Heart right ventricle (tissue), 16 donors: ENCODE data around the gene POLR2E. TPM values are rescaled to one million over a fixed set of nuclear protein-coding genes. Genes with fewer than 3 reads are reported as not detected.

ENCODE experiments used
- ATAC-seq, 8 donors: fragments of 200-7000 bp; cut with Tn5 transposase; one replicate each; pipeline ENCODE4 v1.9.1; 2020; ENCODE audit warnings: mild to moderate bottlenecking in 8 of 8, moderate library complexity in 8 of 8, moderate number of reproducible peaks in 1 of 8
- DNase-seq, 2 donors: peaks; one replicate each; pipeline ENCODE4 v3.0.0-alpha.2; 2020
- H3K27ac ChIP-seq, 10 donors: fragments of 200-600 bp; sonication (generic) in 2 of 10; one replicate each; pipeline versions ENCODE4 v1.5.0 to v1.8.0; 2020 to 2022; ENCODE audit warnings: mild to moderate bottlenecking in 3 of 10
- H3K27me3 ChIP-seq, 7 donors: fragments of 200-600 bp; one replicate each; pipeline ENCODE4 v1.8.0; 2021 to 2022; ENCODE audit warnings: mild to moderate bottlenecking in 2 of 7
- H3K36me3 ChIP-seq, 9 donors: fragments of 200-600 bp; sonication (generic) in 1 of 9; one replicate each; pipeline versions ENCODE4 v1.5.0 to v1.8.0; 2020 to 2022; ENCODE audit warnings: mild to moderate bottlenecking in 2 of 9
- H3K4me1 ChIP-seq, 9 donors: fragments of 200-600 bp; sonication (generic) in 1 of 9; one replicate each; pipeline versions ENCODE4 v1.5.0 to v1.8.0; 2020 to 2022; ENCODE audit warnings: mild to moderate bottlenecking in 4 of 9
- H3K4me3 ChIP-seq, 10 donors: fragments of 200-600 bp; sonication (generic) in 2 of 10; one replicate each; pipeline versions ENCODE4 v1.5.0 to v1.8.0; 2020 to 2022; ENCODE audit warnings: mild to moderate bottlenecking in 7 of 10, moderate library complexity in 2 of 10
- H3K9me3 ChIP-seq, 11 donors: fragments of 200-600 bp in 10 of 11; sonication (generic) in 2 of 11; one replicate each; pipeline versions ENCODE4 v1.5.0 to v1.8.0; 2013 to 2022; ENCODE audit warnings: mild to moderate bottlenecking in 2 of 11, control low read depth in 1 of 11, moderate library complexity in 1 of 11
- CTCF ChIP-seq, 9 donors: fragments of 200-600 bp; sonication (generic) in 2 of 9; IDR thresholded peaks; one replicate each; pipeline versions ENCODE4 v1.5.0 to v1.8.0; 2021 to 2022; ENCODE audit warnings: antibody characterized with exemption in 9 of 9, mild to moderate bottlenecking in 5 of 9, moderate library complexity in 1 of 9
- WGBS, 2 donors: extraction: QIAGEN DNeasy Blood & Tissue Kit; methylation state at CpG; one replicate each; pipeline ENCODE4 v1.1.7; 2013; ENCODE audit warnings: inconsistent platforms in 1 of 2; 5-methylcytosine and 5-hydroxymethylcytosine counted together
- intact Hi-C, 10 donors: fragments of 100-400 bp; cut with DNase I; formaldehyde crosslinking; loops; one replicate each; pipeline versions ENCODE4 v1.11.1 to v1.14.2; 2022
- polyA plus RNA-seq, 2 donors: library from polyadenylated mRNA; stranded (reverse); fragments of 200-250 nt; gene quantifications; one replicate each; pipeline ENCODE4 v1.2.3, GENCODE V29; 2013
- total RNA-seq, 10 donors: library from RNA; stranded (reverse); fragmentation: NEBNext Ultra II Directional in 3 of 10; extraction: Animal tissue kit (Norgen Biotek cat#: 25700) in 3 of 10; gene quantifications; one replicate each; pipeline versions ENCODE4 v1.2.1 to v1.2.4, GENCODE V29; 2021 to 2023
- donor health status: Arrhythmogenic right ventricular cardiomyopathy.
- donor health status: ischemic (EF 13 %, LVEDD 7.1; RV severe dilation, severe dysfunction).
- donor health status: healthy with polysubstance abuse.
- donor health status: DM: no; HTN: yes; CAD: no.
- donor health status: DM: no; HTN: no; CAD: no.
- donor health status: ischemic (EF 25% LVEDD 6.9; RV normal size, moderate dysfunction).
- donor health status: ischemic (EF 25% LVEDD 5.7; RV mildly dilated, moderate dysfunction).
- donor health status: healthy.
- donor health status: DM: yes; HTN: yes; CAD: no.
- donor health status: Ischemic cardiomyopathy.
- donor health status: ischemic (EF 35%, LVEDD 5.7; RV mildly dilated, moderate dysfunction).
- donor health status: nonischemic (EF 11% LVEDD 7.7; RV severe dilation, severe dysfunction).
- donor health status: DM: yes; HTN: yes; CAD: no.
- donor health status: PGD.
- donor health status: ischemic (EF 29% LVEDD 5.4; RV normal size, mild dysfunction).
- donor health status: nonischemic (EF 23%, LVEDD 6.1; RV moderate dilation, normal function).

The POLR2E gene
- total and polyA plus RNA-seq, 12 donors, result 111 to 215 (median 134) TPM

- intact Hi-C loops, result loop anchor here in 1 of 10 donors (5.0 kb wide), 1 partner anchor 38 kb away; the partner anchor contains the start of gene ABCA7
- H3K27ac ChIP-seq, result no peak overlapping the region
- H3K36me3 ChIP-seq, result peaks cover 0 to 71% (median 0%) of the 10 kb centered on the region in 9 donors
- H3K9me3 ChIP-seq, result no peaks in the 10 kb centered on the region
- ATAC-seq (no peak), DNase-seq (peak in 1 of 2 donors; percentile 14)
- peaks cover 0 to 49% (median 0%) of the 10 kb centered on the region in 9 donors for H3K4me1 ChIP-seq
- no peak overlapping the region for H3K4me3 ChIP-seq
- H3K27me3 ChIP-seq, result peaks cover 0 to 3% (median 0%) of the 10 kb centered on the region in 7 donors
- TF ChIP-seq CTCF (IDR thresholded peaks at IDR 0.05), result no peak
- WGBS, 2 donors, result 94 to 95% methylated on average over 49 to 50 of the region's 50 CpGs
These were observed 14.6 kb downstream of the POLR2E start for GRCh38 chr19:1080360-1081161.

- DNase-seq, result peak in 1 of 2 donors; percentile 14
- peaks cover 0 to 68% (median 0%) of the 10 kb centered on the region in 9 donors for H3K36me3 ChIP-seq
- H3K27ac ChIP-seq, result no peak overlapping the region
- H3K9me3 ChIP-seq, result no peaks in the 10 kb centered on the region
- H3K4me1 ChIP-seq, result peaks cover 0 to 56% (median 0%) of the 10 kb centered on the region in 9 donors
- WGBS, 2 donors, result 87 to 93% methylated on average over 45 of the region's 45 CpGs
- ATAC-seq, result no peak
- intact Hi-C loops, result loop anchor here in 1 of 10 donors (5.0 kb wide), 1 partner anchor 37 kb away; the partner anchor contains the start of gene ABCA7
- peaks cover 0 to 3% (median 0%) of the 10 kb centered on the region in 7 donors for H3K27me3 ChIP-seq
- no peak for TF ChIP-seq CTCF (IDR thresholded peaks at IDR 0.05)
- no peak overlapping the region for H3K4me3 ChIP-seq
These were observed 15.5 kb downstream of the POLR2E start for GRCh38 chr19:1079566-1080111.

- peak in 6 of 8 donors; percentile 28 to 55 (median 45) for ATAC-seq
- peaks cover 0 to 64% (median 0%) of the 10 kb centered on the region in 9 donors for H3K36me3 ChIP-seq
- peak overlapping the region in 1 of 10 donors; percentile 75 for H3K27ac ChIP-seq
- H3K4me1 ChIP-seq, result peaks cover 0 to 60% (median 0%) of the 10 kb centered on the region in 9 donors
- H3K27me3 ChIP-seq, result peaks cover 0 to 12% (median 2%) of the 10 kb centered on the region in 7 donors
- peak; percentile 42 to 65 for DNase-seq
- TF ChIP-seq CTCF (IDR thresholded peaks at IDR 0.05), result no peak
- H3K9me3 ChIP-seq, result no peaks in the 10 kb centered on the region
- WGBS, 2 donors, result 56 to 60% methylated on average over 16 of the region's 16 CpGs
- peak overlapping the region in 1 of 10 donors; percentile 40 for H3K4me3 ChIP-seq
- intact Hi-C loops, result no loop called here
These were observed 18.2 kb downstream of the POLR2E start for GRCh38 chr19:1076951-1077350.

- DNase-seq (no peak), ATAC-seq (no peak)
- Histone ChIP-seq H3K4me3 (no peak overlapping the region), H3K4me1 (peaks cover 0 to 57% (median 5%) of the 10 kb centered on the region in 9 donors), H3K27ac (peak overlapping the region in 1 of 10 donors; percentile 75), H3K36me3 (peaks cover 0 to 62% (median 0%) of the 10 kb centered on the region in 9 donors), H3K27me3 (peaks cover 2 to 21% (median 10%) of the 10 kb centered on the region in 7 donors), H3K9me3 (no peaks in the 10 kb centered on the region)
- no peak for TF ChIP-seq CTCF (IDR thresholded peaks at IDR 0.05)
- intact Hi-C loops, result no loop called here
- 75 to 87% methylated on average over 4 of the region's 4 CpGs for WGBS, 2 donors
These were observed 19.2 kb downstream of the POLR2E start for GRCh38 chr19:1076046-1076386.
